ENCODE measurements around the gene VCX. TPM values are rescaled to one million over a fixed set of nuclear protein-coding genes. Genes with fewer than 3 reads are reported as not detected.

VCX gene
- polyA plus RNA-seq, 3 donors = not detected

- WGBS (ENCODE audit: insufficient coverage) = no CpG with 5 or more reads among the region's 2 CpGs
- no peaks in the 10 kb centered on the region for H3K36me3 Mint-ChIP-seq
Measured at GRCh38 chrX:7889680-7890079, 46.7 kb downstream of the VCX start.

GRCh38 chrX:7891928-7892327 lies 49.0 kb downstream of the VCX start:
- H2AFZ ChIP-seq (ENCODE audit: insufficient read depth, low read depth, low read length, poor library complexity, severe bottlenecking) = no peak overlapping the region
- H3K79me2 ChIP-seq (ENCODE audit: insufficient read depth, low read length) = no peaks in the 10 kb centered on the region
- no peak for TF ChIP-seq CTCF (IDR thresholded peaks at IDR 0.05)
- Mint-ChIP-seq H3K4me1 (no peaks in the 10 kb centered on the region), H3K27ac (no peak overlapping the region), H3K27me3 (ENCODE audit: low read depth in 3 of 3) (no peaks in the 10 kb centered on the region), H3K36me3 (peaks cover 0 to 3% of the 10 kb centered on the region in 2 donors), H3K4me3 (no peak overlapping the region), H3K9me3 (peaks cover under 1 to 8% (median 5%) of the 10 kb centered on the region in 7 donors)
- 96% methylated on average over 5 of the region's 9 CpGs for WGBS (ENCODE audit: insufficient coverage)
- H3K27ac ChIP-seq (ENCODE audit: low read depth in 1 of 2, low read length in 2 of 2) = no peak overlapping the region
- no peaks in the 10 kb centered on the region for H4K20me1 ChIP-seq (ENCODE audit: insufficient read depth, low read length)
- no peak for DNase-seq
- H3K9me3 ChIP-seq (replicated peaks in 1 of 2; ENCODE audit: control insufficient read depth in 1 of 2, insufficient read depth in 1 of 2, low read length in 2 of 2) = no peaks in the 10 kb centered on the region
- H3K27me3 ChIP-seq (ENCODE audit: control insufficient read depth in 2 of 2, insufficient read depth in 2 of 2, low read length in 2 of 2) = no peaks in the 10 kb centered on the region
- no peaks in the 10 kb centered on the region for H3K36me3 ChIP-seq (replicated peaks in 1 of 2; ENCODE audit: control insufficient read depth in 1 of 2, insufficient read depth in 2 of 2, low read length in 2 of 2)
- H3K9ac ChIP-seq (ENCODE audit: insufficient read depth, low read length, poor library complexity, severe bottlenecking) = no peak overlapping the region
- no peak overlapping the region for H3K4me3 ChIP-seq (replicated peaks in 1 of 3; ENCODE audit: low read depth in 2 of 3, low read length in 3 of 3)
- H3K4me1 ChIP-seq (ENCODE audit: control insufficient read depth in 1 of 2, insufficient read depth in 2 of 2, low read length in 2 of 2) = no peaks in the 10 kb centered on the region
- intact Hi-C loops (cut with micrococcal nuclease) = no loop called here
- no peak overlapping the region for H3K4me2 ChIP-seq (replicated peaks; ENCODE audit: extremely low read depth, low read length, poor library complexity, severe bottlenecking)

More at GRCh38 chrX:7889680-7890079, 46.7 kb downstream of the VCX start:
- Histone ChIP-seq H3K27ac (ENCODE audit: low read depth in 1 of 2, low read length in 2 of 2) (no peak overlapping the region), H3K36me3 (replicated peaks in 1 of 2; ENCODE audit: control insufficient read depth in 1 of 2, insufficient read depth in 2 of 2, low read length in 2 of 2) (no peaks in the 10 kb centered on the region), H3K9ac (ENCODE audit: insufficient read depth, low read length, poor library complexity, severe bottlenecking) (no peak overlapping the region), H3K9me3 (replicated peaks in 1 of 2; ENCODE audit: control insufficient read depth in 1 of 2, insufficient read depth in 1 of 2, low read length in 2 of 2) (no peaks in the 10 kb centered on the region), H3K4me1 (ENCODE audit: control insufficient read depth in 1 of 2, insufficient read depth in 2 of 2, low read length in 2 of 2) (no peaks in the 10 kb centered on the region), H4K20me1 (ENCODE audit: insufficient read depth, low read length) (no peaks in the 10 kb centered on the region), H3K79me2 (ENCODE audit: insufficient read depth, low read length) (no peaks in the 10 kb centered on the region), H3K4me3 (replicated peaks in 1 of 3; ENCODE audit: low read depth in 2 of 3, low read length in 3 of 3) (no peak overlapping the region), H3K4me2 (replicated peaks; ENCODE audit: extremely low read depth, low read length, poor library complexity, severe bottlenecking) (no peak overlapping the region), H3K27me3 (ENCODE audit: control insufficient read depth in 2 of 2, insufficient read depth in 2 of 2, low read length in 2 of 2) (no peaks in the 10 kb centered on the region), H2AFZ (ENCODE audit: insufficient read depth, low read depth, low read length, poor library complexity, severe bottlenecking) (no peak overlapping the region)
- no peak overlapping the region for H3K27ac Mint-ChIP-seq
- no peak for TF ChIP-seq CTCF (IDR thresholded peaks at IDR 0.05)
- no peak overlapping the region for H3K4me3 Mint-ChIP-seq
- no peak for DNase-seq
- peaks cover 2 to 9% (median 6%) of the 10 kb centered on the region in 7 donors for H3K9me3 Mint-ChIP-seq
- intact Hi-C loops (cut with micrococcal nuclease) = no loop called here
- peaks cover 0 to 1% (median 0%) of the 10 kb centered on the region in 3 donors for H3K27me3 Mint-ChIP-seq (ENCODE audit: low read depth in 3 of 3)
- H3K4me1 Mint-ChIP-seq = no peaks in the 10 kb centered on the region

Other genes with a start within 250 kb of the VCX start
- gene PNPLA4, start 84.2 kb downstream of the VCX start, polyA plus RNA-seq = 10 to 100 TPM in 2 of 3 donors, 1 to 10 TPM in 1; 7.1 to 21.5 (median 14.4) TPM

All from CD14-positive monocyte (primary cell).